SH-SY5Y (cell line): ENCODE results near the gene KCNQ4.

Source experiments
- GATA2 ChIP-seq: IDR thresholded peaks from 2 replicates; pipeline ENCODE4 v1.6.1; 2011; ENCODE audit warnings: mild to moderate bottlenecking, low read depth, low read length
- GATA3 ChIP-seq: IDR thresholded peaks from 2 replicates; pipeline ENCODE4 v1.6.1; 2011; ENCODE audit warnings: low read depth, mild to moderate bottlenecking, low read length, moderate library complexity

Gene KCNQ4

GRCh38 chr1:40783001-40783905 is at the start of gene KCNQ4:
TSS of gene KCNQ4 (plus strand) at chr1:40783787. CDS start at chr1:40784094, 307 bp downstream.
- TF ChIP-seq GATA3: no peak
- no peak for TF ChIP-seq GATA2

- no peak for TF ChIP-seq GATA2
- no peak for TF ChIP-seq GATA3
Observed at GRCh38 chr1:40734882-40735628, 48.5 kb upstream of the KCNQ4 start.

- no peak for TF ChIP-seq GATA2
- no peak for TF ChIP-seq GATA3
Observed at GRCh38 chr1:40736085-40736531, 47.5 kb upstream of the KCNQ4 start.

- TF ChIP-seq GATA3: no peak
- no peak for TF ChIP-seq GATA2
Observed at GRCh38 chr1:40738831-40739230, 44.8 kb upstream of the KCNQ4 start.

- TF ChIP-seq GATA2 (no peak), GATA3 (no peak)
Observed at GRCh38 chr1:40739455-40740008, 44.1 kb upstream of the KCNQ4 start.

GRCh38 chr1:40740039-40740996 is 43.3 kb upstream of the KCNQ4 start:
- TF ChIP-seq GATA3 (no peak), GATA2 (no peak)

- no peak for TF ChIP-seq GATA2
Observed at GRCh38 chr1:40740997-40741736, 42.4 kb upstream of the KCNQ4 start.

GRCh38 chr1:40742363-40743061 is 41.1 kb upstream of the KCNQ4 start:
- TF ChIP-seq GATA3 (no peak), GATA2 (no peak)

- TF ChIP-seq GATA2 (no peak), GATA3 (no peak)
Observed at GRCh38 chr1:40743452-40743851, 40.1 kb upstream of the KCNQ4 start.

GRCh38 chr1:40743860-40744259 is 39.7 kb upstream of the KCNQ4 start:
- TF ChIP-seq GATA3 (no peak), GATA2 (no peak)

GRCh38 chr1:40745176-40745575 is 38.4 kb upstream of the KCNQ4 start:
- TF ChIP-seq GATA2: no peak
- TF ChIP-seq GATA3: no peak
